GM18861 (cell line): ENCODE measurements around the gene SOCS4.
"Not testable (repeated sequence)": the region's sequence is repeated elsewhere in the genome, so short reads cannot be mapped to it uniquely, and the experiment has no call there.

ENCODE experiments used
- ATAC-seq: cut with Tn5 transposase; IDR thresholded peaks from one replicate; pipeline ENCODE4 v1.9.1; 2021; ENCODE audit not compliant: unreplicated experiment

The SOCS4 gene

DNA sequence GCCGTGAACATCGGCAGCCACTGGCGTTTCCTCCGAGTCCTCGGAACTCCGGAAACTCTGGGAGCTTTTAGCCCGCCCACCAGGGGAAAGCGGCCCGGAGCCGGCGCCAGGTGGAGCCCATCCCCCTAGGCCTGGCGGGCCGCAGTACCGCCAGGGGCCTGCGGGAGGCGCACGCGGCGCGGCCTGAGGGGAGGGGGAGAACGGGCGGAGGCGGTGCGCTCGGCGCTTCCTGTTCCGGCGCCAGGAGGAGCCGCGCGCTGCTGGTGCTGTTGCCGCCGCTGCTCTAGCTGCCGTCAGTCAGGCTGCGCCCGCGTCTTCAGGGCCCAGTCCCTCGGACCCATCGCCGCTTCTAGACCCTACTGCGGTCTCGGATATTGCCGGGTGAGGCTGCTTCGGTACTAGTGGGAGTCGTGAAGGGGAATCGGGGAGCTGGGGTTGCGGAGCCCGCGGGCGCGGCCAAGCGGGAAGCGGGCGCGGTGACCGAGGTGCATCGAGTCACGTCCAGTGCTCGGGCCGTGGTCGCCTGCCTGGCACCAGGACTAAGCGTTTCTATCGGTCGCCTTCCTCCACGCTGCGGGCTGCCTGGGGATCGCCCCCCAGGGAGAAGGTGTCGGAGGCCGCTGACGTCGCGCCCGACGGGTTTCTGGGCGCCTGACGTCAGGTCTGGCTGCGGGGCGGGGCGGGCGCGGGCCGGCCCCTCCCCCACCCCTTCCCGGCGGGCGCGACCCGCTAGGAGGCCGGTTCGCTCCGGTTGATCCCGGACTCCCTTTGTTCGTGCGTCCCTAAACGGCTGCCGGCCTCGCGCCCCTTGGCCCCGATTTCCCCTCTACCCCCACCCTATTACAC lies 24.6 kb downstream of the SOCS4 start, which contains the start of gene MAPK1IP1L:
Gene MAPK1IP1L (plus strand): TSS at position 225 of the 846 bp plus-strand sequence. CDS start 10,037 bp downstream, outside the sequence.
- peak; percentile 81 for ATAC-seq

DNA sequence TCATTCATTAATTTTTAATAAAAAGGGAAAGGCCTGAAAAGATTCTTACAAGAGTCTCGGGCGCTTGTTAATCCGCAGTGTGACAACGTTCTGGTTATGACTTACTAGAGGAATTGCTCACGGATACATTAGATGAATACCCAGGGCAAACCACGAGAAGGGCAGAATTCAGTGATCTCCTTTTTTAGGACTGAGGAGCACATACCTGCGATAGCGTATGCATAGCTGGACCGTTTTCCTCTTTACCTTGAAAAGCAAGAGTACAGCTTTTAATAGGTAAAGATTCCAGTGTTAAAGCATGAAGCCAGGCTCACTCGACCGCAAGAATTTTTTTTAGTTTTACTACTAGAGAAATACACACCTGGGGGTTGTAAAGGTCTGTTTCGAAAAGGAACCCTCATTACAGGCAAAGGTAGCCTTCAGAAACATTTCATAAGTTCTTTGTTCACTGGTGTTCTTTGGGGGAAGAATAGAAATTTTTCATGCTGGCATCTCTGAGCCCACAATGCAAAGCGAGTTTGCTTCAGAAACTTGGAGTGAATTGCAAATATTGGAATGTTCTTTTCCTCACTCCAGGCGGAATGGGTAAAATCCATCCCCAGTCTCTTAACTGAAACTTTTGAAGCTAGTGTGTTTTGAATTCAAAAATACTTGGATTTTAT lies 25.4 kb downstream of the SOCS4 start:
- ATAC-seq, result peak; percentile 10

GRCh38 chr14:55053018-55053417 lies 26.0 kb downstream of the SOCS4 start:
- ATAC-seq, result no peak

GRCh38 chr14:55053500-55053899 lies 26.5 kb downstream of the SOCS4 start:
- no peak for ATAC-seq

GRCh38 chr14:55054098-55054497 lies 27.1 kb downstream of the SOCS4 start:
- no peak for ATAC-seq

- no peak for ATAC-seq
Measured at GRCh38 chr14:55057919-55058318, 30.9 kb downstream of the SOCS4 start.

DNA sequence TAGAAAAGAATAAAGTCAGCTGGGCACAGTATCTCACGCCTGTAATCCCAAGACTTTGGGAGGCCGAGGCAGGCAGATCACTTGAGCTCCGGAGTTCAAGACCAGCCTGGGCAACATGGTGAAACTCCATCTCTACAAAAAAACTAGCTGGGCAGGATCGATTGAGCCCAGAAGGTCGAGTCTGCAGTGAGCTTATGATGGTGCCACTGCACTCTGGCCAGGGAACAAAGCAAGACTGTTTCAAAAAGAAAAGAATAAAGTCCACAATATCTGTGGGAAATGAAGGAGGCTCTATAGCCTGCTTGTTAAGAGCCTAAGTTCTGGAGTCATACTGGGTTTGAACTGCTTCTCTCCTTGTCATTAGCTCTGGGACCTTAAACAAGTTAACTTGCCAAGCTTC lies 32.3 kb downstream of the SOCS4 start:
- ATAC-seq, result no peak

- no peak for ATAC-seq
Measured at GRCh38 chr14:55062517-55063351, 35.7 kb downstream of the SOCS4 start.

- ATAC-seq, result not testable (repeated sequence)
Measured at GRCh38 chr14:55064896-55065295, 37.9 kb downstream of the SOCS4 start.

- no peak for ATAC-seq
Measured at GRCh38 chr14:55065411-55065810, 38.4 kb downstream of the SOCS4 start.

DNA sequence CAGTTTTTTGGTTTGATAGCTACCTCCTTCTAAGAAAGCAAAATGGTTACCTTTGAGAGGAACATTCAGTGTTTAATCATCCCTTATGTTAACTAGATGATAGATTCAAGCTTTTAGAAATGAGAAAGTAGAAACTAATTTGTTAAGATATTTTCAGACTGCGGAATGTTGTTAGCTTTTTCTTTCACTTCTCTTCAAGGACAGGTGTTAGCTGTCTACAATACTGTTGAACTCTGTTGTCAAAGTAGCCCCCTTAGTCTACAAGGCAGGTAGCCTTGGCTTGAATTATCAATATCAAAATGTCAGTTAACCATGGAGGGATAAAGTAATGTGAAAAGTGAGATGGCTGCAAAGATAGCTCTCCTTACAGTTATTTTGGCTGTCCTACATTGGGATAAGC lies 39.2 kb downstream of the SOCS4 start:
- ATAC-seq, result no peak

GRCh38 chr14:55070981-55071411 lies 44.0 kb downstream of the SOCS4 start:
- no peak for ATAC-seq

GRCh38 chr14:55071870-55072640 lies 45.0 kb downstream of the SOCS4 start:
- peak; percentile 56 for ATAC-seq

DNA sequence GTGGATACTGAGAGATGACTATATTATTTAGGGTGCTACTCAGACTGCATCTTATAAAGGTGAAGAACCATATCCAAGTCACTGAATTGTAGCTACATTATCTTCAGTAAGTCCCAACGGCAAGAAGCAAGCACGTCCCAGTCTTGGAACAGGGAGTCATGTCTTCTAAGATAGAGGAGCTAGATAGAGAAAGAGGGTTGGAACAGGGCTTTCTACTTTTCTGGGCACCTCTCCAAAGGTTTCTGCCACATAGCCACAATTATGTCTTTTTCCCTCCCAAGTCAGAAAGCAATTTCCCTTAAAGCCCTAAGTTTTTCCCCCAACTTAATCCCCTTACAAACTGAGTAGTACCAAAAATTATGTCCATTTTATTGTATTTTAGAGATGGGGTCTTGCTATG lies 46.8 kb downstream of the SOCS4 start:
- no peak for ATAC-seq

GRCh38 chr14:55074662-55075061 lies 47.6 kb downstream of the SOCS4 start:
- ATAC-seq, result peak; percentile 26

DNA sequence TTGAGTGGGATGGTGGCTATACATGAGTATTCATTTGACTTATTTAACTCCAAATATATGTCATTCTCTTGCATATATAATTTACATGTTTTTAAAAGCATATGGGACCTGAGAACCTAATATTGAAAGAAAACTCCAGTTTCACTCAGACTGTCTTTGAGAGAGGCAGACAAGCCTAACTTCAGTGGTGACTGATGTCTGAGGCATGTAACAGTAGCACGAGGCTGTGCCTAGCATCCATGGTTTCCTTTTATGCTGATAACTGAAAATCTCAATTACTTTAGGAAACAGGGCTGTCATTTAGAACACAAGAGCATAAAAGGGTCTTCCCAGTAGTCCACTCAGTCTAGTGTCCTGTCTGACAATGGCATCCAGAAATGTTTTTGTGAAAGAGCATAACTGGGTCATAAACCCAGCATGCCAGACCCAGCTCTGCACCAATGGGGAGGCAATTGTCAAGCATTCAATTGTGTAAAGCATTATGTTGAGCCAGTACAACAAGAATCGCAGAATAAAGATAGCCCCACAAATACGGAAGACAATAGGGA lies 48.7 kb downstream of the SOCS4 start:
- no peak for ATAC-seq

- ATAC-seq, result no peak
Measured at GRCh38 chr14:55077170-55078151, 50.4 kb downstream of the SOCS4 start.

DNA sequence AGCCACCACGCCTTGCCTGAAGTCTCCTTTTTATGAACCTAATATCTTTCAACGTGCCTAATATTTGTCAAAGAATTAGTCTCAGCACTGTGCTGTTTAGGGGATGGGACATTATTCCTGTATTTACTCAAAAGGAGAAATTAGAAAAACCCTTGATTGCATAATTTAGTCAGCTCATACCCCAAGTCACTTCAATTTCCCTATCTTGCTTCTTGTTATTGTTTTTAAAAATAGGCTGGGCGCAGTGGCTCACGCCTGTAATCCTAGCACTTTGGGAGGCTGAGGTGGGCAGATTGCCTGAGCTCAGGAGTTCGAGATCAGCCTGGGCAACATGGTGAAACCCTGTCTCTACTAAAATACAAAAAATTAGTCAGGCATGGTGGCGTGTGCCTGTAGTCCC lies 52.9 kb downstream of the SOCS4 start:
- ATAC-seq, result not testable (repeated sequence)
